ENCODE measurements around the gene HFM1.
"Not testable (repeated sequence)": the region's sequence is repeated elsewhere in the genome, so short reads cannot be mapped to it uniquely, and the experiment has no call there.

Gene HFM1, protein sequence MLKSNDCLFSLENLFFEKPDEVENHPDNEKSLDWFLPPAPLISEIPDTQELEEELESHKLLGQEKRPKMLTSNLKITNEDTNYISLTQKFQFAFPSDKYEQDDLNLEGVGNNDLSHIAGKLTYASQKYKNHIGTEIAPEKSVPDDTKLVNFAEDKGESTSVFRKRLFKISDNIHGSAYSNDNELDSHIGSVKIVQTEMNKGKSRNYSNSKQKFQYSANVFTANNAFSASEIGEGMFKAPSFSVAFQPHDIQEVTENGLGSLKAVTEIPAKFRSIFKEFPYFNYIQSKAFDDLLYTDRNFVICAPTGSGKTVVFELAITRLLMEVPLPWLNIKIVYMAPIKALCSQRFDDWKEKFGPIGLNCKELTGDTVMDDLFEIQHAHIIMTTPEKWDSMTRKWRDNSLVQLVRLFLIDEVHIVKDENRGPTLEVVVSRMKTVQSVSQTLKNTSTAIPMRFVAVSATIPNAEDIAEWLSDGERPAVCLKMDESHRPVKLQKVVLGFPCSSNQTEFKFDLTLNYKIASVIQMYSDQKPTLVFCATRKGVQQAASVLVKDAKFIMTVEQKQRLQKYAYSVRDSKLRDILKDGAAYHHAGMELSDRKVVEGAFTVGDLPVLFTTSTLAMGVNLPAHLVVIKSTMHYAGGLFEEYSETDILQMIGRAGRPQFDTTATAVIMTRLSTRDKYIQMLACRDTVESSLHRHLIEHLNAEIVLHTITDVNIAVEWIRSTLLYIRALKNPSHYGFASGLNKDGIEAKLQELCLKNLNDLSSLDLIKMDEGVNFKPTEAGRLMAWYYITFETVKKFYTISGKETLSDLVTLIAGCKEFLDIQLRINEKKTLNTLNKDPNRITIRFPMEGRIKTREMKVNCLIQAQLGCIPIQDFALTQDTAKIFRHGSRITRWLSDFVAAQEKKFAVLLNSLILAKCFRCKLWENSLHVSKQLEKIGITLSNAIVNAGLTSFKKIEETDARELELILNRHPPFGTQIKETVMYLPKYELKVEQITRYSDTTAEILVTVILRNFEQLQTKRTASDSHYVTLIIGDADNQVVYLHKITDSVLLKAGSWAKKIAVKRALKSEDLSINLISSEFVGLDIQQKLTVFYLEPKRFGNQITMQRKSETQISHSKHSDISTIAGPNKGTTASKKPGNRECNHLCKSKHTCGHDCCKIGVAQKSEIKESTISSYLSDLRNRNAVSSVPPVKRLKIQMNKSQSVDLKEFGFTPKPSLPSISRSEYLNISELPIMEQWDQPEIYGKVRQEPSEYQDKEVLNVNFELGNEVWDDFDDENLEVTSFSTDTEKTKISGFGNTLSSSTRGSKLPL (N-terminal part only)

DNA sequence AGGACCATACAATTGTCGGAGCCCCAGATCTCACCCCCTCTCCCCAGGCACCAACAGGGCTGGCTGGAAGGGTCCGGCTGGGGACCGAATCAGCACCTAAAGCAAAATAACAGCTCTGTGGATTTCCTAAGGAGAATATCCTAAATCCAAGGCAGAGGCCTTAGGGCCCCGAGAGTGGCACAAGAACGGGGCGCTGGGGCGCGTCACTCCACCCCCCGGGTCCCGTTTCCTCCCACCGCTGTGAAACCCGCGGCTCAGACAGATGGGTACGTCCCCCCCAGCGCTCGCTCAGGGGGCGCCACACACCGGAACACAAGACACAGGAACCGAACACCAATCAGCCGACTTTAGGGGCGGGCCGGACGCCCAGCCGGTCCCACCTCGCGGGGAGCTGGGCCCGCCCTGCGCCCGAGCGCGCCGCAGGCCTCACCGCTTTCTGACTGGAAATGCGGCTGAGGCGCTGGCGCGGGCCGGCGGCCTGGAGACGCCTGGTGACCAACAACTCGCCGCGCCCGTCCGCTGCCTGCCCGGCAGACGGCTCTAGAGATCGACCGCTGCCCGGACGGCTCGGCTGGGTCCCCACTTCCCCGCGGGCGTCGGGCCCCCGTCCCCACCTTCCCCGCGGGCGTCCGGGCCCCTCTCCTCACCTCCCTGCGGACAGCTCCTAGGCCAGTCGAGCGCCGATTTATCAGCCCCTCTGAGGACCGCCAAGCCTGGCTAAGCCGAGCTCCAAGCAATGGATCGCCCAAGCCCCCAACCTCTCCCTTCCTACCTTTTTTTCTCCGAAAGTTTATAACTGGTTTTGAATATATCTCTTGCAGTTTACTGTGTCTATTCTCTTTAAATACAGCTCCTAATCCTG is at the start of gene HFM1:
Gene HFM1 (minus strand): TSS at position 687 of the 862 bp plus-strand sequence. CDS start 3,755 bp downstream, outside the sequence.
- peak; percentile 16 for DNase-seq

DNA sequence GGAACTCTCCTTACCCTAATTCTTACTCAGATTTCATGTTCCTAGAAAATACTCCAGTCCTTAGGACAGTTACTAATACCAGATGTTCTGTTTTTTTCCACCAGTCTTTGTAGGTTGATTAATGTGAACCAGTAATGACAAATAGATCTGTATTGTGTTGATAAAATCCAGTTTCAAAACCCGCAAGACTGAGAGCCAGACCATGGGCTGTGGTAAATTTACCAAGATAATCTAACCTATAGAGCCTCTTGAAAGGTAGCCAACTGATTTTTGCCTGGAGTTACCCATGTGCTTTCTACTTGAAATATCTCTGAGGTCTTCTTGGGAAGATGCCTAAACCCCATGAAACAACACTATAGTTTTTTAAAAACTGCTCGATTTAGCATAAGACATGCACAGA is 49.5 kb upstream of the HFM1 start:
- DNase-seq, result no peak

GRCh38 chr1:91450260-91450659 is 45.6 kb upstream of the HFM1 start:
- no peak for DNase-seq

DNA sequence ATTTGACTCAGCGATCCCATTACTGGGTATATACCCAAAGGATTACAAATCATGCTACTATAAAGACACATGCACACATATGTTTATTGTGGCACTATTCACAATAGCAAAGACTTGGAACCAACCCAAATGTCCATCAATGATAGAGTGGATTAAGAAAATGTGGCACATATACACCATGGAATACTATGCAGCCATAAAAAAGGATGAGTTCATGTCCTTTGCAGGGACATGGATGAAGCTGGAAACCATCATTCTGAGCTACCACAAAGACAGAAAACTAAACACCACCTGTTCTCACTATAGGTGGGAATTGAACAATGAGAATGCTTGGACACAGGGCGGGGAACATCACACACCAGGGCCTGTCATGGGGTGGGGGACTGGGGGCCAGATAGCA is 43.1 kb upstream of the HFM1 start:
- not testable (repeated sequence) for DNase-seq

- not testable (repeated sequence) for DNase-seq
These were observed 37.3 kb upstream of the HFM1 start for GRCh38 chr1:91441980-91442379.

GRCh38 chr1:91440847-91441246 is 36.2 kb upstream of the HFM1 start:
- no peak for DNase-seq

- DNase-seq, result no peak
These were observed 34.4 kb upstream of the HFM1 start for GRCh38 chr1:91439016-91439415.

- DNase-seq, result no peak
These were observed 23.7 kb upstream of the HFM1 start for GRCh38 chr1:91428182-91428798.

DNA sequence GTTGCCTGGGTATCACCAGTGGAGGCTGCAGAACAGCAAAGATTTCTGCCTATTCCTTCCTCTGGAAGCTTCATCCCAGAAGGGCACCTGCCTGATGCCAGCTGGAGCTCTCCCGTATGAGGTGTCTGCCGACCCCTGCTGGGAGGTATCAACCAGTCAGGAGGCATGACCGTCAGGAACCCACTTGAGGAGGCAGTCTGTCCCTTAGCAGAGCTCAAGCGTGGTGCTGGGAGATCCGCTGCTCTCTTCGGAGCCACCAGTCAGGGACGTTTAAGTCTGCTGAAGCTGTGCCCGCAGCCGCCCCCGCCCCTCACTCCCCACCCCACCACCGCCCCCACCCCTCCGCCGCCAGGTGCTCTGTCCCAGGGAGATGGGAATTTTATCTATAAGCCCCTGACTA is 23.1 kb upstream of the HFM1 start:
- DNase-seq, result no peak

DNA sequence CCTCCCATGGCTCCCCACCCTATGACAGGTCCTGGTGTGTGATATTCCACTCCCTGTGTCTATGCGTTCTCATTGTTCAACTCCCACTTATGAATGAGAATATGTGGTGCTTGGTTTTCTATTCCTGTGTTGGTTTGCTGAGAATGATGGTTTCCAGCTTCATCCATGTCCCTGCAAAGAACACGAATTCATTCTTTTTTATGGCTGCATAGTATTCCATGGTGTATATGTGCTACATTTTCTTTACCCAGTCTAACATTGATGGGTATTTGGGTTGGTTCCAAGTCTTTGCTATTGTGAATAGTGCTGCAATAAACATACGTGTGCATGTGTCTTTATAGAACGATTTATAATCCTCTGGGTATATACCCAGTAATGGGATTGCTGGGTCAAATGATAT is 17.9 kb upstream of the HFM1 start:
- DNase-seq, result not testable (repeated sequence)

DNA sequence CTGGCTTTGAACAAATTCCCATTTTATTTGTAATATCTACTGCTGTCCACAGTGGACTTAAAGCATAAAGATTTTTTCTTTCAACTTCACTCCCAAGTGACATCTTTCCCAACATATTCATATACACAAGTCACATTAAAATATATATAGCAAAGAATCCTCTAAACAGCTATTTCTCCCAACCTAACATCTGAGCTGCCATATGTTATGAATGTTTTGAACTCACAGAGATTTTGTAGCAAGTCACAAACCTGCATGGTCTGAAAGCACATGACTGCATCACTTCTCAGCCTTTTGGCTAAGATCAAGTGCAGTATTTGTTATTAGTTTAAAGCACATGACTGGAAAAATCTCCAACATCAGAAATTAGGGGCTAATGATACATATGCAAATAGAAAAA is 7.7 kb upstream of the HFM1 start:
- DNase-seq, result no peak

DNA sequence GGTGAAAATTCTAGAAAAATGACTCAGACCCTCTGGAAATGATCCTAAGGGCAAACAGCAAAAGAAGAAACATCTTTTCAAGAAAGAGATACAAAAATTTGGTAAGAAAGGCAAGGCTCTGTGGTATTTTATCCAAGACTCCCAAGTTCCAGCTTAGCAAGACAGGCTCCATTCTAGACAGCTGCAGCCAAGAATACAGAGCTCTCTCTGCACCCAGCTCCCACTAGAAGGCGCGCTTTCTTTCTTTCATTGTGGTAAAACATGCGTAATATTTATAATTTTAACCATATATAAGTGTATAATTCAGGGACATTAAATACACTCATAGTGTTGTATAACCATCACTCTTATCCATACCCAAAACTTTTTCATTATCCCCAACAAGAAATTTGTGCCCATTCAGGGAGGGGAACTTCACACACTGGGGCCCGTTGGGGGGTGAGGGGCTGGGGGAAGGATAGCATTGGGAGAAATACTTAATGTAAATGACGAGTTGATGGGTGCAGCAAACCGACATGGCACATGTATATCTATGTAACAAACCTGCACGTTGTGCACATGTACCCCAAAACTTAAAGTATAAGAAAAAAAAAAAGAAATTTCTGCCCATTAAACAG is 2.2 kb upstream of the HFM1 start:
- no peak for DNase-seq

- no peak for DNase-seq
These were observed 2.6 kb downstream of the HFM1 start for GRCh38 chr1:91402023-91402422.

DNA sequence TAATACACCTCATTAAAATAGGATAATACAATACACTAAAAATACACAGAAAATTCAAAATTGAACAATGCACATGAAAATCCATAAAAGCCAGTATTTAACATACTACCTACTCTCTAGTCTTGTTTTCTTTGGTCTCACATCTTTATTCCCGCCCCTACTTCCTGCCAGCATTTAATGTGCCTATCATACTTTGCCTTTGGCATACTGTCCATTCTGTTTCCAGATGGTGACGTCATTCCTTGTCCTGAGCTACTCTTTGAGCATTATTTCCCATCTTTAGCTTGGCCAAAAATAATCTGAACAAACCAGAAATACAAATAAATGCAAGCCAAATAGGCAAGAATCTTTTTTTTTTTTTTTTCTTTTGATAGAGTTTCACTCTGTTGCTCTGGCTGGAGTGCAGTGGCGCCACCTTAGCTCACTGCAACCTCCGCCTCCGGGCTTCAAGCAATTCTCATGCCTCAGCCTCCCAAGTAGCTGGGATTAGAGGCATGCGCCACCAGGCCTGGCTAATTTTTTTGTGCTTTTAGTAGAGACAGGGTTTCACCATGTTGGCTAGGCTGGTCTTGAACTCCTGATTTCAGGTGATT is 4.4 kb downstream of the HFM1 start:
- no peak for DNase-seq

GRCh38 chr1:91398291-91398690 is 6.3 kb downstream of the HFM1 start:
- no peak for DNase-seq

- no peak for DNase-seq
These were observed 7.0 kb downstream of the HFM1 start for GRCh38 chr1:91397605-91398004.

DNA sequence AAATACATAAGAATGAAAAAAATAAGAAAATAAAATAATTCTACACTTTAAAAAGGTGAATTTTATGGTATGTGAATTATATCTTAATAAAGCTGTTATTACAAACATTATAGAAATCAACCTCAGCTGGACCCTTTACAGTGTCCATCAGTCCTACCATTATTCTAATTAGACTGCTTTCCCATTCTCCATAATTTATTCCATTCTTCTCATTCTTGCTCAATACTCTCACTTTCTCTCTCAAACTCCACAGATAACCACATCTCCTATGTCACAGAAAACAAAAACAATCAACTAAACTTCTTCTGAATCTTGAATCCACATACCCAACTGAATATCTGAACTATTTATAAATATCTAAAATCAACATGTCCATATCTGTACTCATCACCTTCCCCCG is 11.6 kb downstream of the HFM1 start:
- no peak for DNase-seq

GRCh38 chr1:91386109-91386508 is 18.5 kb downstream of the HFM1 start:
- DNase-seq, result no peak

GRCh38 chr1:91383456-91383855 is 21.2 kb downstream of the HFM1 start:
- DNase-seq, result no peak

- DNase-seq, result no peak
These were observed 22.8 kb downstream of the HFM1 start for GRCh38 chr1:91381844-91382243.

- no peak for DNase-seq
These were observed 30.6 kb downstream of the HFM1 start for GRCh38 chr1:91374086-91374485.
